Suprapubic skin (tissue), 3 donors: ENCODE measurements around the gene KRT8.

ENCODE experiments used
- POLR2AphosphoS5 ChIP-seq, 3 donors: sonication (generic); formaldehyde crosslinking; IDR thresholded peaks; one replicate each; pipeline ENCODE4 v1.6.1; 2017; ENCODE audit warnings: antibody characterized with exemption in 3 of 3
- TF ChIP-seq, protein P1 (sequence below), 2 donors: fragments of 200-600 bp in 1 of 2; fragments of 450-650 bp in 1 of 2; sonication (generic) in 1 of 2; IDR thresholded peaks; one replicate each; pipeline ENCODE4 v1.5.1; 2016 to 2019; ENCODE audit warnings: antibody characterized with exemption in 2 of 2, mild to moderate bottlenecking in 1 of 2, moderate library complexity in 1 of 2

DNA sequence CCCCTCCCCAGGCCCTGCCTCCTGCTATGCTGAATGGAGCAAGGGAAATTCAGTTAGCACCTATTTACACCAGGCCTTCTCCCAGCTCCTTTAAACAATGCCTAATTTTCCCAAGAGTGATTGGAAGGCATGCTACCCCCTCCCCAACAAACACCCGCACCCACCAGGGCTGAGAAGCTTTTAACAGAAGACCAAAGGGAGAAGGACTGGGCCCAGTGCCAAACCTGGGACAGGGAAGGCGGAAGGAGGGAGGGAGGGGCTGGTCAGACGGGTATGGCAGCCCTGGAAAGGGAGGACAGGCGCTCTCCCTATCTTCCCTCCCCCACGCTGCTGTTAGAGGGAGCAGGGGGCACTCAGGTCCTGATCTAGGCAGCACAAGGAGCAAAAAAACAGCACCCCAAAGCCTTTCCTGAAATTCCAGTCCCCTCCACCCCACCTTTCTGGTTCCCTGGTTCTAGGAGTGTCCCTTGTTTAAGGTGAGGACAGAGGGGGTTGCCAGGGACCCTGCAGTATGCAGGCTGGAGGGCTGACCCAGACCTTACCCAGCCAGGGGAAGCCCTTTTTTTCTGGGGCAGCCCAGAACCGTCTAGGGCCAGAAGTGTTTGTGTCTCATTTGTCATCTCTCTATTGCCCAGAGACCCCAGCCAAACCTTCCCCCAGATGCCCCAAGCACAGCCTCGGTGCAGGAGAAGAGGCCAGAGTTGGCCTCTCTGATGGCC lies 2.4 kb upstream of the KRT8 start:
- TF ChIP-seq, protein P1, sequence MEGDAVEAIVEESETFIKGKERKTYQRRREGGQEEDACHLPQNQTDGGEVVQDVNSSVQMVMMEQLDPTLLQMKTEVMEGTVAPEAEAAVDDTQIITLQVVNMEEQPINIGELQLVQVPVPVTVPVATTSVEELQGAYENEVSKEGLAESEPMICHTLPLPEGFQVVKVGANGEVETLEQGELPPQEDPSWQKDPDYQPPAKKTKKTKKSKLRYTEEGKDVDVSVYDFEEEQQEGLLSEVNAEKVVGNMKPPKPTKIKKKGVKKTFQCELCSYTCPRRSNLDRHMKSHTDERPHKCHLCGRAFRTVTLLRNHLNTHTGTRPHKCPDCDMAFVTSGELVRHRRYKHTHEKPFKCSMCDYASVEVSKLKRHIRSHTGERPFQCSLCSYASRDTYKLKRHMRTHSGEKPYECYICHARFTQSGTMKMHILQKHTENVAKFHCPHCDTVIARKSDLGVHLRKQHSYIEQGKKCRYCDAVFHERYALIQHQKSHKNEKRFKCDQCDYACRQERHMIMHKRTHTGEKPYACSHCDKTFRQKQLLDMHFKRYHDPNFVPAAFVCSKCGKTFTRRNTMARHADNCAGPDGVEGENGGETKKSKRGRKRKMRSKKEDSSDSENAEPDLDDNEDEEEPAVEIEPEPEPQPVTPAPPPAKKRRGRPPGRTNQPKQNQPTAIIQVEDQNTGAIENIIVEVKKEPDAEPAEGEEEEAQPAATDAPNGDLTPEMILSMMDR (IDR thresholded peaks at IDR 0.05), result no peak
- TF ChIP-seq POLR2AphosphoS5 (IDR thresholded peaks at IDR 0.05), result no peak
